Activated effector memory CD4-positive, alpha-beta T cell treated with anti-CD3 and anti-CD28 coated beads, Interleukin-2, amount 50 U/mL, for 16 hours (primary cell): ENCODE measurements around the gene CENPE.
A peak's percentile ranks its signal among the peaks of the same experiment; 100 is the strongest.

ENCODE experiments used
- DNase-seq: peaks from one replicate; pipeline ENCODE4 v3.0.0-alpha.2; 2020

The CENPE gene

DNA sequence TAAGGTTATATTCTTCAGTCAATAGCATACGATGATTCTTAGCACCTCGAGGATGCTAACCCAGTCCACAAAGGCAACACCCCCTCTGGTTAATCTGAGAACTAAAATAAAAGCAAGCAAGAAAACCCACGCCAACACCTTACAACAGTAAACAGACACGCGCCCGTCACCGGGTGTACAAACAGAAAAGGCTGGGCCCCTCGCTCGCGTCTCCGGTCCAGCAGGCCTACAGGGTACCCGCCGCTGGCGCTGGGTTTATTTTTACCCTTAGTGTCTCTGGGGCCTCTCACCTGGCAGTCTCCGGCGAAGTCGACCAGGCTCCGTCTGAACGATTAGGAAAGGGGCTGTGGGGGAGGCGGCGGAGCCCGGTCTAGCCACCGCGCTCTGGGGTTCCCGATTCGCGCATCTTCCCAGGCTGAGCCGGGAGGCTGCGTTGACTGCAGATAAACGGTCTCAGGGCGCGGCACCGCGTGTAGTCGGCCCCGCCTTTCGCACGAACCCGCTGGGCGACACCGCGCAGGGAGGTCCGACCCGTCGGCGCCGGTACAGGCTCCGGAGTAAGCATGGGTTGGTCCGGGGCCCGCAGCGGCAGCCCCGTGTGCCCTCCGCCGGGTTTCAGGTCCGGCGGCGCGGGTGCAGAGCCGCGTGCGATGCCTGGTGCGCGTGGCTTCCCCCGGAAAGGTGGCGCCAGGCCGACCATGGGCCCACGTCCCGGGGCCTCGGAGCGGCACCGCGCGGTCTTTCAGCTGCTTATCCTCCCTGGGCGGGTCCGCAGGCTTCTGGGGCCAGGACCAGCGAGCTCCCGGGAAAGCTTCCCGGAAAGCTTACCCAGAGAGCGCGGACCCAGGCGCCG, 122.0 kb downstream of the CENPE start:
- peak; percentile 85 for DNase-seq

DNA sequence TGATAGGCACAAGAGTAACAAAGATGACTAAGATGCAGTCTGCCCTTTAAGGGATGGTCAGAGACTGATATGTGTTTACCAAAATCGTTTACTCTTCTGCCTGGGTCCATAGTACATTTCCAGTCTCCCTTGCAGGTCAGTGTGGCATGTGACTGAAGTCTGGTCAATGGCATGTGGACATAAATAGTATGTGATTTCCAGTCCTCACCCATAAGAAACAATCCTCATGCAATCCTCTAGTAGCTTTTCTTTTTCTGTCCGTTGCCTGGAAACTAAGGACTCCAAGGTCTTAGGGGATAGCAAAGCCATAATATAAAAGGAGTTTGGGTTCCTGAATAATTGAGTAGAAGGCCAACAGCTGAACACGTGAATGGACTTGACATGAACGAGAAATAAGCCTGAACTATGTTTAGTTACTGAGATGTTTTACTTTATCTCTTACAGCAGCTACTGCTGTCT, 122.7 kb downstream of the CENPE start:
- no peak for DNase-seq

DNA sequence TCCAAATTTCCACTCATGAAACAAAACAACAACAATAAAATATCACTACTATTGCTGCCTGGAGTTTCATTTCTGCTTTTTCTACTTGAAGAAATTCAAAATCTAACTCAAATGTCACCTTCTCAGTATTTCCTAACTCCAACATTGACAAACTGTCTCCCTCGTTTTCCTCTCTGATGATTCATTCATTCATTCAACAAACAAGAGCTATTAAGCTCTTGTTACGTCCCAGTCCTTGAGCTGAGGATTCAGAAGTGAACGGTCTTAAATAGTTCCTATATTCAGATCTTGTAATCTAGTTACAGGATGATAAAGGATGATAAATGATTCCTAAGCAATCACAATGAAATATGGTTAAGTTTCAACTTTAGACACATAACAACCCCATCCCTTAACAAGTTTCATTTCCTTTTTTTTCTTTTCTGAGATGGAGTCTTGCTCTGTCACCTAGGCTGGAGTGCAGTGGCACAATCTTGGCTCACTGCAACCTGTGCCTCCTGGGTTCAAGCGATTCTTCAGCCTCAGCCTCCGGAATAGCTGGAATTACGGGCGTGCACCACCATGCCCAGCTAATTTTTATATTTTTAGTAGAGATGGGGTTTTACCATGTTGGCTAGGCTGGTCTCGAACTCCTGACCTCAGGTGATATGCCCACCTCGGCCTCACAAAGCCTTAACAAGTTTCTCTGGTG, 123.3 kb downstream of the CENPE start:
- no peak for DNase-seq

DNA sequence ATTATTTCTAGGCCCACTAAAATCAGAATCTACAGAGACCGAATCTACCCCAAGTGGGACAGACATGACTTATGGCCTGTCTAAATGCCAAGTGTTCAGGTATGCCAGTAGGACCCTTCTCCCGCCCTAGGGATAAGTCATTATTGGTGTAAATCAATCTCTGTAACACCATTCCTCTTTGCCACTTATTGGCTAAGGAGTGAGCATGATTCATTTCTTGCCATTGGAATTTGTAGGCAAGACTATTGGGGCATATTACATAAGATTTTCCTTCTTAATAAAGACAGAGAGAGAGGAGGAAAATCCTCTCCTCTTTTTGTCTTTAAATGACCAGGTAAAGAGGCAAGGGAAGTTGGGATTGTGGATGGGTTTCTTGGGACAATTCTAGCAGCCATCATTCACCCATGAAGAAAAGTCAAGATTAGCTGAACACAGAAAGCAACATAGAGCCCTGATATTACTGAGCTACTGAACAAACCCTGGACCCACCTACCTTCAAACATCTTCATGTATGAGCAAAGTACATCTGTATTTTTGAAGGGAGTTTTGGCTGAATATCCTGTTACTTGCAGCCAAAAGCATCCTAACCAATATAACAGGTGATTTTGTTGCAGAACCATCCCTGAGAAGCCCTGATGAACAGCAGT, 124.2 kb downstream of the CENPE start:
- no peak for DNase-seq

DNA sequence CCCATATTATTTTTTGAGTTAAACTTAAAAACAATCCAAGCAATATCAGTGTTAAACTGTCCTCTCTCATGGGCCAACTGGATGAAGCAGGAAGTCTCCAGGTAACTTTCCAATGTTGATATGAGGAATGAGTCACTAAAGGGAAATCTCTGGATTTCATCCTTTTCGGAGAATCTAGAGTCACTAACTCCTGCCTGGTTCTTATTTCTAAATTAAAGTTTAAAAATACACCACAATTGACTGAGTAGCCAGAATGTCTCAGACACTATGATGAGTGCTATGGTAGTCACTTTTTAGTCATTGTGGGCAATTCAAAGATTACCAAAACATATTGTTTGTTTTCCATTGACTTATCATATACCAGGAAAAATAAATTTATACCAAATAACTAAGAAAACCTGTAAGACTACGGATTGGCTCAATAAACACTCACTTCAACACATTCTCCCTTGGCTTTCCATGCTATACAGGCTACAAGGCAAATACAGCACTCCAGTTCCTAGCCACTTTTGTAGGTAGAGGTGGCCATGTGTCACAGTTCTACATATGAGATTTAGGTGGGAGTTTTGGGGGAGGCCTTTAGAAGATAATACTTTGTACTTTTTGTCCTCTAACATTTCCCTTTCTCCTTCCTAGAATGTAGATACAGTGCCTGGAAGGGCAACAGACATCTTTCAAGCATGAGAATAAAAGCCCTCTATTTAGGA, 130.1 kb downstream of the CENPE start:
- DNase-seq: no peak

DNA sequence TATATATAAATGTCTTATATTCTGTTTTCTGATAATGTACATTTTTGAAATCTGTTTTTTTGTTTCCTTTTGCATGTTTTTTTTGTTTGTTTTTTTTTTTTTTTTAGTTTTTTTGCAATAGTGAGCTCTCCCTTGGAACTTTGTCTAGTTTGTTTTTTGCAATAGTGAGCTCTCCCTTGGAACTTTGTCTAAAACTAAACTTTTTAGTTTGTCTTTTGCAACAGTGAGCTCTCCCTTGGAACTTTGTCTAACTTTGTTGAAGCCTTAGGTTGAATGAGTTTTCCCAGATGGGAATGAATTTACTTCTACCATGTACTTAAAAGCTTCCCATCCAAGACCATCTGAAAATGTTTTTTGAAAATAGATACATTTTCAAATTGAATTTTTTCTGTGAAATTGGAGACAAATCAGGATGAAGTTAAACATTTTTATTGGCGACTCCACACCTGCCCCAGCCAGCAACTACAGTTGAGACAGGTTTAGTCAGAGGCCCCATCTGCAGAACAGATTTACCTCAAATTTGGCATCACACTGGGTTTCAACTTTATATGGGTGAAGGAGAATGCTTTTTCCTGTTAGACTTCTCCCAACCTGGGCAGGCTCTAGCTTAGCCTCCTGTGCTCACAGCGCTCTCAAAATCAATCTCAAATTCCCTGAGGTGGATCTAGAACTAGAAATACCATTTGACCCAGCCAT, 137.5 kb downstream of the CENPE start:
- no peak for DNase-seq
